DOHH2 (cell line): Measurements from ENCODE around the gene NPFFR1.

ENCODE experiments used
- H3F3A ChIP-seq: fragments of 200-600 bp; sonication (generic), shearing (Covaris generic); 2 replicates; pipeline ENCODE4 v1.6.0; 2016; ENCODE audit warnings: antibody characterized with exemption, mild to moderate bottlenecking; ENCODE audit not compliant: control insufficient read depth, insufficient read depth
- H3K27ac ChIP-seq: fragments of 200-600 bp; sonication (generic); 2 replicates; pipeline ENCODE4 v1.5.1; 2014; ENCODE audit warnings: low read depth, mild to moderate bottlenecking, low read length, moderate library complexity
- H3K27me3 ChIP-seq: fragments of 200-600 bp; sonication (generic); 2 replicates; pipeline ENCODE4 v1.6.1; 2014; ENCODE audit warnings: mild to moderate bottlenecking, low read length, mixed read lengths; ENCODE audit not compliant: control insufficient read depth
- H3K36me3 ChIP-seq: fragments of 200-600 bp; sonication (generic); 2 replicates; pipeline ENCODE4 v1.6.1; 2014; ENCODE audit warnings: mild to moderate bottlenecking, low read length, moderate library complexity, mixed read lengths; ENCODE audit not compliant: control insufficient read depth
- H3K4me1 ChIP-seq: fragments of 200-600 bp; sonication (generic); 2 replicates; pipeline ENCODE4 v1.6.1; 2014; ENCODE audit warnings: mild to moderate bottlenecking, low read length, mixed read lengths; ENCODE audit not compliant: control insufficient read depth
- H3K4me2 ChIP-seq: fragments of 200-600 bp; sonication (generic); 2 replicates; pipeline ENCODE4 v1.6.0; 2014; ENCODE audit warnings: mild to moderate bottlenecking, low read length, moderate library complexity
- H3K4me3 ChIP-seq: fragments of 200-600 bp; sonication (generic); 2 replicates; pipeline ENCODE4 v1.5.1; 2014; ENCODE audit warnings: mild to moderate bottlenecking, low read length, mixed read lengths
- H3K79me2 ChIP-seq: fragments of 200-600 bp; sonication (generic); 2 replicates; pipeline ENCODE4 v1.6.1; 2014; ENCODE audit warnings: mild to moderate bottlenecking, low read length, mixed read lengths; ENCODE audit not compliant: control insufficient read depth
- H3K9me2 ChIP-seq: fragments of 200-600 bp; sonication (generic); replicated peaks from 2 replicates; pipeline ENCODE4 v1.6.1; 2014; ENCODE audit warnings: mild to moderate bottlenecking, low read length, mixed read lengths; ENCODE audit not compliant: control insufficient read depth
- H3K9me3 ChIP-seq: fragments of 200-600 bp; sonication (generic); 2 replicates; pipeline ENCODE4 v1.6.1; 2014; ENCODE audit warnings: antibody characterized with exemption, low read length, mixed read lengths; ENCODE audit not compliant: control insufficient read depth, insufficient read depth
- H4K20me1 ChIP-seq: fragments of 200-600 bp; sonication (generic); 2 replicates; pipeline ENCODE4 v1.6.0; 2014; ENCODE audit warnings: low read depth, mild to moderate bottlenecking, antibody characterized with exemption, low read length, moderate library complexity; ENCODE audit not compliant: control insufficient read depth, insufficient read depth
- EZH2phosphoT487 ChIP-seq: fragments of 200-600 bp; sonication (generic); IDR thresholded peaks from 2 replicates; pipeline ENCODE4 v1.6.1; 2017; ENCODE audit warnings: borderline replicate concordance, mild to moderate bottlenecking, antibody characterized with exemption, low read length, moderate library complexity, mixed read lengths
- TF ChIP-seq, protein P1 (sequence below): fragments of 200-600 bp; sonication (generic); IDR thresholded peaks from one replicate; pipeline ENCODE4 v1.5.1; 2014; ENCODE audit warnings: antibody characterized with exemption, mild to moderate bottlenecking, low read depth, low read length; ENCODE audit not compliant: poor library complexity, severe bottlenecking

NPFFR1 gene

DNA sequence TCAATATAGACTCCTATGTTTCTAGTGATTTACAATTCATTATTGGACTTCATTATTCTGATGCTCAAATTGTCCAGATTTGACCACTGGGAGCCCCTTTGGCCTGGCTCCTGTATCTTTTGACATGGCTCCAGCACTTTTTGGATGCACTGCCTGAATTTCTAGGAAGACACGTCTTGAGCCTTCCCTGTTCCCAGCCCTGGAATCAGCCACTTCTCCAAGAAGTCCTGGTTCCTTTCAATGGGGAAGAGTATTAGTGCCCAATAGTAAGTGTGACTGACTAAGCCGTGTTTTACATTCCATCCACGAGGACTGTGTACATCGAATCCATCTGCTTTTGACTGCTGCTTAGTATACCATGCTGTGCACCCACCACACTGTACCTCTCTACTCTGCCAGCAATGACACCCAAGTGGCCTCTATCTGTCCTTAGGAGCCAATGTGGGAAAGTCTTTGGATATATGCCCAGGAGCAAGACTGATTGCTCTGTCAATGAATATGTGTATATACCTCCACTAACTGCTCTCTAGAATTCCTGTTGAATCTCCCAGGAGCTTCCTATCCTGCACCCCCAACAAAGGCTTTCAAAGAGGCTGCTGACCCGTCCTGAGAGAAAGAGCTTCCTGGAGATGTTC lies 23.2 kb upstream of the NPFFR1 start:
- Histone ChIP-seq H3K27me3 (no peaks in the 10 kb centered on the region), H4K20me1 (no peaks in the 10 kb centered on the region), H3K79me2 (no peaks in the 10 kb centered on the region), H3F3A (no peaks in the 10 kb centered on the region; the same call in 1 of the 2 replicates), H3K27ac (no peak overlapping the region), H3K9me2 (no peaks in the 10 kb centered on the region), H3K4me3 (no peak overlapping the region), H3K4me1 (peaks cover 19% of the 10 kb centered on the region), H3K9me3 (no peaks in the 10 kb centered on the region), H3K4me2 (peak overlapping the region; percentile 43), H3K36me3 (no peaks in the 10 kb centered on the region)
- no peak for TF ChIP-seq EZH2phosphoT487

GRCh38 chr10:70306181-70306705 lies 22.4 kb upstream of the NPFFR1 start:
- no peaks in the 10 kb centered on the region for H4K20me1 ChIP-seq
- no peaks in the 10 kb centered on the region; the same call in 1 of the 2 replicates for H3F3A ChIP-seq
- H3K27me3 ChIP-seq: no peaks in the 10 kb centered on the region
- no peak overlapping the region for H3K27ac ChIP-seq
- TF ChIP-seq, protein P1, sequence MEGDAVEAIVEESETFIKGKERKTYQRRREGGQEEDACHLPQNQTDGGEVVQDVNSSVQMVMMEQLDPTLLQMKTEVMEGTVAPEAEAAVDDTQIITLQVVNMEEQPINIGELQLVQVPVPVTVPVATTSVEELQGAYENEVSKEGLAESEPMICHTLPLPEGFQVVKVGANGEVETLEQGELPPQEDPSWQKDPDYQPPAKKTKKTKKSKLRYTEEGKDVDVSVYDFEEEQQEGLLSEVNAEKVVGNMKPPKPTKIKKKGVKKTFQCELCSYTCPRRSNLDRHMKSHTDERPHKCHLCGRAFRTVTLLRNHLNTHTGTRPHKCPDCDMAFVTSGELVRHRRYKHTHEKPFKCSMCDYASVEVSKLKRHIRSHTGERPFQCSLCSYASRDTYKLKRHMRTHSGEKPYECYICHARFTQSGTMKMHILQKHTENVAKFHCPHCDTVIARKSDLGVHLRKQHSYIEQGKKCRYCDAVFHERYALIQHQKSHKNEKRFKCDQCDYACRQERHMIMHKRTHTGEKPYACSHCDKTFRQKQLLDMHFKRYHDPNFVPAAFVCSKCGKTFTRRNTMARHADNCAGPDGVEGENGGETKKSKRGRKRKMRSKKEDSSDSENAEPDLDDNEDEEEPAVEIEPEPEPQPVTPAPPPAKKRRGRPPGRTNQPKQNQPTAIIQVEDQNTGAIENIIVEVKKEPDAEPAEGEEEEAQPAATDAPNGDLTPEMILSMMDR: no peak
- TF ChIP-seq EZH2phosphoT487: no peak
- H3K4me3 ChIP-seq: no peak overlapping the region
- no peaks in the 10 kb centered on the region for H3K9me3 ChIP-seq
- no peaks in the 10 kb centered on the region for H3K36me3 ChIP-seq
- peak overlapping the region; percentile 43 for H3K4me2 ChIP-seq
- peaks cover 19% of the 10 kb centered on the region for H3K4me1 ChIP-seq
- H3K9me2 ChIP-seq: no peaks in the 10 kb centered on the region
- no peaks in the 10 kb centered on the region for H3K79me2 ChIP-seq

- H3K9me2 ChIP-seq: no peaks in the 10 kb centered on the region
- H3F3A ChIP-seq: no peaks in the 10 kb centered on the region; the same call in 1 of the 2 replicates
- H3K36me3 ChIP-seq: no peaks in the 10 kb centered on the region
- no peaks in the 10 kb centered on the region for H3K27me3 ChIP-seq
- no peaks in the 10 kb centered on the region for H3K79me2 ChIP-seq
- H3K4me1 ChIP-seq: peaks cover 19% of the 10 kb centered on the region
- H3K27ac ChIP-seq: no peak overlapping the region
- no peaks in the 10 kb centered on the region for H3K9me3 ChIP-seq
- no peak overlapping the region for H3K4me3 ChIP-seq
- TF ChIP-seq, protein P1: no peak
- TF ChIP-seq EZH2phosphoT487: no peak
- no peak overlapping the region for H3K4me2 ChIP-seq
- no peaks in the 10 kb centered on the region for H4K20me1 ChIP-seq
Measured at GRCh38 chr10:70303730-70304129, 19.9 kb upstream of the NPFFR1 start.

DNA sequence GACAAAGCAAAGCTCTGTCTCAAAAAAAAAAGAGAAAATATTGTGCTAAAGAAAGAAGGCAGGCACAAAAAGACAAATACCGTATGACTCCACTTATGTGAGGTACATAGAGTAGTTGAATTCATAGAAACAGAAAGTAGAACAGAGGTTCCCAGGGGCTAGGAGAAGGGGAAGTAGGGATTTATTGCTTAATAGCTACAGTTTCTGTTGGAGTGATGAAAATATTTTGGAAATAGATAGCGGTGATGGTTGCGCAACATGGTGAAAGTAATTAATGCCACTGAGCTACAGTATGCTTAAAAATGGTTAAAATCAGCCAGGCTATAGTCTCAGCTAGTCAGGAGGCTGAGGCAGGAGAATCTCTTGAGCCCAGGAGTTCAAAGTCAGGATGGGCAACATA lies 18.5 kb upstream of the NPFFR1 start:
- no peak for TF ChIP-seq EZH2phosphoT487
- TF ChIP-seq, protein P1: no peak
- no peaks in the 10 kb centered on the region; the same call in 1 of the 2 replicates for H3F3A ChIP-seq
- no peaks in the 10 kb centered on the region for H4K20me1 ChIP-seq
- no peaks in the 10 kb centered on the region for H3K9me2 ChIP-seq
- no peaks in the 10 kb centered on the region for H3K9me3 ChIP-seq
- H3K36me3 ChIP-seq: no peaks in the 10 kb centered on the region
- no peak overlapping the region for H3K4me3 ChIP-seq
- no peak overlapping the region for H3K4me2 ChIP-seq
- H3K27me3 ChIP-seq: no peaks in the 10 kb centered on the region
- H3K79me2 ChIP-seq: no peaks in the 10 kb centered on the region
- no peak overlapping the region for H3K27ac ChIP-seq
- peaks cover 19% of the 10 kb centered on the region for H3K4me1 ChIP-seq
